GM08714 (cell line): Measurements from ENCODE around the gene SLC30A3.

Experiments
- H3K4me3 ChIP-seq: fragments of 200-500 bp; sonication (Bioruptor generic); 2 replicates; pipeline ENCODE4 v1.5.1; 2014; ENCODE audit warnings: mild to moderate bottlenecking, low read length, inconsistent platforms
- ZNF274 ChIP-seq: IDR thresholded peaks from 2 replicates; pipeline ENCODE4 v1.6.1; 2012; ENCODE audit warnings: mild to moderate bottlenecking, low read depth, low read length

SLC30A3 gene

GRCh38 chr2:27240406-27240805 is 22.4 kb downstream of the SLC30A3 start:
- no peak for TF ChIP-seq ZNF274
- H3K4me3 ChIP-seq = no peak overlapping the region

- H3K4me3 ChIP-seq = no peak overlapping the region
- TF ChIP-seq ZNF274 = no peak
Observed at GRCh38 chr2:27238976-27239375, 23.9 kb downstream of the SLC30A3 start.

- no peak overlapping the region for H3K4me3 ChIP-seq
- TF ChIP-seq ZNF274 = no peak
Observed at GRCh38 chr2:27237341-27237945, 25.4 kb downstream of the SLC30A3 start.

GRCh38 chr2:27236626-27237025 is 26.2 kb downstream of the SLC30A3 start:
- H3K4me3 ChIP-seq = no peak overlapping the region
- no peak for TF ChIP-seq ZNF274

GRCh38 chr2:27236136-27236535 is 26.7 kb downstream of the SLC30A3 start:
- no peak overlapping the region for H3K4me3 ChIP-seq
- TF ChIP-seq ZNF274 = no peak

GRCh38 chr2:27233341-27233740 is 29.5 kb downstream of the SLC30A3 start:
- no peak overlapping the region for H3K4me3 ChIP-seq
- TF ChIP-seq ZNF274 = no peak

- no peak for TF ChIP-seq ZNF274
Observed at GRCh38 chr2:27231921-27232320, 30.9 kb downstream of the SLC30A3 start.

GRCh38 chr2:27227501-27227900 is 35.3 kb downstream of the SLC30A3 start:
- no peak for TF ChIP-seq ZNF274
- H3K4me3 ChIP-seq = no peak overlapping the region

More at GRCh38 chr2:27231921-27232320, 30.9 kb downstream of the SLC30A3 start:
- H3K4me3 ChIP-seq = no peak overlapping the region

- H3K4me3 ChIP-seq = no peak overlapping the region
- TF ChIP-seq ZNF274 = no peak
Observed at GRCh38 chr2:27225526-27225925, 37.3 kb downstream of the SLC30A3 start.

GRCh38 chr2:27223416-27223815 is 39.4 kb downstream of the SLC30A3 start:
- no peak for TF ChIP-seq ZNF274
- H3K4me3 ChIP-seq = no peak overlapping the region

GRCh38 chr2:27222407-27222806 is 40.4 kb downstream of the SLC30A3 start:
- TF ChIP-seq ZNF274 = no peak
- H3K4me3 ChIP-seq = no peak overlapping the region

GRCh38 chr2:27221166-27221565 is 41.7 kb downstream of the SLC30A3 start:
- TF ChIP-seq ZNF274 = no peak
- no peak overlapping the region for H3K4me3 ChIP-seq

- H3K4me3 ChIP-seq = no peak overlapping the region
Observed at GRCh38 chr2:27220091-27220490, 42.8 kb downstream of the SLC30A3 start.

GRCh38 chr2:27219091-27219490 is 43.8 kb downstream of the SLC30A3 start:
- no peak overlapping the region for H3K4me3 ChIP-seq
- TF ChIP-seq ZNF274 = no peak

More at GRCh38 chr2:27220091-27220490, 42.8 kb downstream of the SLC30A3 start:
- TF ChIP-seq ZNF274 = no peak

- no peak for TF ChIP-seq ZNF274
- H3K4me3 ChIP-seq = peak overlapping the region; percentile 88
Observed at GRCh38 chr2:27218614-27219013, 44.2 kb downstream of the SLC30A3 start.

GRCh38 chr2:27217173-27218121 is 45.4 kb downstream of the SLC30A3 start, which contains the start of gene CAD:
TSS of gene CAD (plus strand) at chr2:27217369. CDS start at chr2:27217552, 183 bp downstream.
- no peak for TF ChIP-seq ZNF274

More at GRCh38 chr2:27217173-27218121, 45.4 kb downstream of the SLC30A3 start, which contains the start of gene CAD:
- H3K4me3 ChIP-seq = peak within 1 kb of the TSS; percentile 88
